Mesenchymal stem cell (in vitro differentiated cells and primary cell): Measurements from ENCODE around the gene OR6B1.

Source experiments
- DNase-seq: peaks from one replicate; pipeline ENCODE4 v3.0.0-alpha.2; 2013
- H2AFZ ChIP-seq: one replicate; pipeline ENCODE4 v1.6.1; 2013; ENCODE audit warnings: low read depth, mild to moderate bottlenecking, control low read depth, inconsistent platforms, low read length, moderate library complexity
- H2AK5ac ChIP-seq: 2 replicates; pipeline ENCODE4 v1.6.1; 2013; ENCODE audit warnings: low read length, moderate library complexity, mild to moderate bottlenecking, inconsistent platforms; ENCODE audit not compliant: severe bottlenecking
- H2BK120ac ChIP-seq: one replicate; pipeline ENCODE4 v1.6.1; 2013; ENCODE audit warnings: low read depth, mild to moderate bottlenecking, inconsistent platforms, low read length, moderate library complexity
- H2BK12ac ChIP-seq, 2 experiments: one replicate each; pipeline ENCODE4 v1.6.1; 2013; ENCODE audit warnings: inconsistent platforms in 2 of 2, low read length in 2 of 2, mild to moderate bottlenecking in 2 of 2, moderate library complexity in 2 of 2, control low read depth in 1 of 2
- H2BK15ac ChIP-seq: one replicate; pipeline ENCODE4 v1.6.1; 2013; ENCODE audit warnings: mild to moderate bottlenecking, low read depth, inconsistent platforms; ENCODE audit not compliant: poor library complexity, severe bottlenecking
- H2BK5ac ChIP-seq: 2 replicates; pipeline ENCODE4 v1.6.1; 2013; ENCODE audit warnings: low read depth, mild to moderate bottlenecking, low read length, control low read depth, inconsistent platforms; ENCODE audit not compliant: poor library complexity, severe bottlenecking
- H3K14ac ChIP-seq, 2 experiments: one replicate each; pipeline ENCODE4 v1.6.1; 2013; ENCODE audit warnings: inconsistent platforms in 2 of 2, low read length in 2 of 2, control low read depth in 1 of 2, mild to moderate bottlenecking in 1 of 2, moderate library complexity in 1 of 2
- H3K18ac ChIP-seq, 2 experiments: one replicate each; pipeline ENCODE4 v1.6.1; 2013; ENCODE audit warnings: inconsistent platforms in 2 of 2, low read length in 2 of 2, control low read depth in 1 of 2, low read depth in 1 of 2, mild to moderate bottlenecking in 1 of 2
- H3K23ac ChIP-seq, 2 experiments: one replicate each; pipeline ENCODE4 v1.6.1; 2013; ENCODE audit warnings: inconsistent platforms in 2 of 2, low read length in 2 of 2, mild to moderate bottlenecking in 2 of 2, moderate library complexity in 2 of 2, control low read depth in 1 of 2
- H3K27ac ChIP-seq: 2 replicates; pipeline ENCODE4 v1.5.1; 2013; ENCODE audit warnings: mild to moderate bottlenecking, moderate library complexity, low read length, control low read depth, inconsistent platforms; ENCODE audit not compliant: poor library complexity, severe bottlenecking
- H3K27me3 ChIP-seq, 2 experiments: 2 replicates each; pipeline versions ENCODE4 v1.6.1 to v1.7.0; 2013; ENCODE audit warnings: low read length in 2 of 2, mild to moderate bottlenecking in 2 of 2, moderate library complexity in 2 of 2, control low read depth in 1 of 2, inconsistent platforms in 1 of 2; ENCODE audit not compliant: control insufficient read depth in 1 of 2, insufficient read depth in 1 of 2
- H3K36me3 ChIP-seq, 2 experiments: 2 replicates each; pipeline versions ENCODE4 v1.6.1 to v1.7.0; 2013; ENCODE audit warnings: low read length in 2 of 2, control low read depth in 1 of 2, inconsistent platforms in 1 of 2, low read depth in 1 of 2, mild to moderate bottlenecking in 1 of 2; ENCODE audit not compliant: insufficient read depth in 2 of 2, control insufficient read depth in 1 of 2
- H3K4ac ChIP-seq, 2 experiments: one replicate each; pipeline ENCODE4 v1.6.1; 2013; ENCODE audit warnings: inconsistent platforms in 2 of 2, low read length in 2 of 2, mild to moderate bottlenecking in 2 of 2, moderate library complexity in 2 of 2, control low read depth in 1 of 2, low read depth in 1 of 2
- H3K4me1 ChIP-seq: 2 replicates; pipeline ENCODE4 v1.6.1; 2013; ENCODE audit warnings: low read depth, low read length, control low read depth; ENCODE audit not compliant: control insufficient read depth, insufficient read depth
- H3K4me2 ChIP-seq: 2 replicates; pipeline ENCODE4 v1.6.1; 2013; ENCODE audit warnings: low read length, mild to moderate bottlenecking, inconsistent platforms; ENCODE audit not compliant: poor library complexity, severe bottlenecking
- H3K4me3 ChIP-seq, 2 experiments: 2 replicates each; pipeline versions ENCODE4 v1.5.1 to v1.7.0; 2013; ENCODE audit warnings: low read length in 2 of 2, mild to moderate bottlenecking in 2 of 2, control low read depth in 1 of 2, low read depth in 1 of 2; ENCODE audit not compliant: insufficient read depth in 1 of 2
- H3K79me1 ChIP-seq: replicated peaks from 2 replicates; pipeline ENCODE4 v1.6.1; 2013; ENCODE audit warnings: mild to moderate bottlenecking, control low read depth, low read length, inconsistent platforms; ENCODE audit not compliant: poor library complexity, severe bottlenecking
- H3K9ac ChIP-seq: 2 replicates; pipeline ENCODE4 v1.7.0; 2013; ENCODE audit warnings: mild to moderate bottlenecking, low read length, moderate library complexity
- H3K9me3 ChIP-seq: 2 replicates; pipeline ENCODE4 v1.7.0; 2013; ENCODE audit warnings: mild to moderate bottlenecking, low read length; ENCODE audit not compliant: control insufficient read depth
- H4K8ac ChIP-seq: one replicate; pipeline ENCODE4 v1.6.1; 2013; ENCODE audit warnings: inconsistent platforms, mild to moderate bottlenecking, low read length, moderate library complexity
- H4K91ac ChIP-seq: one replicate; pipeline ENCODE4 v1.6.1; 2013; ENCODE audit warnings: mild to moderate bottlenecking, low read length, inconsistent platforms
- WGBS: methylation state at CpG from one replicate; pipeline ENCODE4 v1.1.7; 2013; ENCODE audit warnings: mixed read lengths; 5-methylcytosine and 5-hydroxymethylcytosine counted together

The OR6B1 gene

DNA sequence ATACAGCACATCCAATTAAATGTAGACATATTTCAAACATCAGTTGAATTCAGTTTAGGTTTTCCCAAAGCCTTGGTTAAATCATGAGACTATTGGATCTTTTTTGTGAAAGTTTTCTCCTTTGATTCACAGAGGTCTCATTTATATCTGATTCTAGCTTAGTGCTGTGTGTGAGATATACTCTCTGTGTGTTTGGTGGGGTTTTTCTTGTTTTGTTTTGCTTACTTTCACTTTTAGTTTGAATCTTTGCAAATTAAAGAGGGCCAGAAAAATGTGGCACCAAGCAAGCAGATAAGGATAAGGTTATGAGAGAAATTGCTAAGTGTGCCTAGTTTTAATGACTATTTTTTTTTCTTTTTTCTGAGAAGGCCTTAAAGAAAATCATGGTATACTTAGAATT is 12.6 kb upstream of the OR6B1 start:
- Histone ChIP-seq H3K18ac (no peak overlapping the region), H3K27me3 (no peaks in the 10 kb centered on the region), H2BK5ac (no peak overlapping the region), H3K4me2 (no peak overlapping the region), H3K23ac (no peak overlapping the region), H3K14ac (no peak overlapping the region), H2BK12ac (no peak overlapping the region), H3K9ac (no peak overlapping the region), H3K9me3 (no peaks in the 10 kb centered on the region), H3K4me1 (no peaks in the 10 kb centered on the region), H3K36me3 (no peaks in the 10 kb centered on the region), H2BK15ac (no peak overlapping the region), H3K27ac (no peak overlapping the region), H2AFZ (no peak overlapping the region), H3K4me3 (no peak overlapping the region), H3K4ac (no peak overlapping the region), H2AK5ac (no peak overlapping the region), H4K91ac (no peak overlapping the region), H3K79me1 (no peaks in the 10 kb centered on the region), H2BK120ac (no peak overlapping the region), H4K8ac (no peak overlapping the region)
- peak; percentile 9 for DNase-seq

DNA sequence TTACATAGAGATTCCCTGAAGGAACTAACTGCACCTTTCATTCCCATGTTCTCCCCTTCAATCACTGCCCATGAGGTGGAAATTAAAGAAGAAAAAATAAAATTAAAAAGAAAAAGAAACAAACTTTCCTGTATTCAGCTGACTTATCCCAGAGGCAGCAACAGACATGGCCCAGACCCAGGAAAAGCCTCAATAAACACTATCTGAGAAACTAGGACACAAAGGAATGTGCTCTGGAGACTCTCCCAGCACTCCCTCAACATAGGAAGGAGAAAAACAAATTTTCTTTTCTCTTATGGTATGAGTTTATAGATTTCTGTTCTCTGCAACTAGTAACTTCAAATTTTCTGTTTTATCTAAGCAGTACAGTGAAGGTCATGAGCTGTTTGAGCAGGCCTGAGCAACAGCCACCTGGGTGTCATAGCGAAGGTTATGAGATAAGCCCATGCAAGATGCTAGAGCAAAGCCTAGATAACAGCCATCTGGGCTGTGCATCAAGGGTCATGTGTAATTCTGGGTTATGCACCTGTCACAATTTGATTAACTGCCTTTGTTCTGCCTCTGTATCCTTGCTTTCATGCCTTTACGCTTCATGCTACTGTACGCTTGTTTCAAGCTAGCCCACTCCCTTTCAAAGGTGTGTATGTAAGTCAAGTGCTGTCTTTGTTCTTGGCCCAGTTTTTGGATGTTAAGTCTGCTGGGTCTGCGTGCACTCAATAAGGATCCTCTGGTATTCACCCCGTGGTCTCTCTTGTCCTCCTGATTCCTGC is 11.0 kb upstream of the OR6B1 start:
- Histone ChIP-seq H3K27me3 (no peaks in the 10 kb centered on the region), H2AK5ac (no peak overlapping the region), H3K23ac (no peak overlapping the region), H3K36me3 (no peaks in the 10 kb centered on the region), H3K14ac (peak overlapping the region in 1 of 2 experiments; percentile 8), H4K91ac (no peak overlapping the region), H3K4me3 (no peak overlapping the region), H3K4ac (no peak overlapping the region), H3K27ac (no peak overlapping the region), H3K18ac (peak overlapping the region in 1 of 2 experiments; percentile 38), H2BK15ac (no peak overlapping the region), H2BK12ac (no peak overlapping the region), H3K4me1 (no peaks in the 10 kb centered on the region), H3K9ac (no peak overlapping the region), H3K9me3 (no peaks in the 10 kb centered on the region), H3K79me1 (no peaks in the 10 kb centered on the region), H2AFZ (no peak overlapping the region), H2BK5ac (no peak overlapping the region), H4K8ac (no peak overlapping the region), H3K4me2 (no peak overlapping the region), H2BK120ac (no peak overlapping the region)
- WGBS = 81% methylated on average over 3 of the region's 5 CpGs
- peak; percentile 12 for DNase-seq

DNA sequence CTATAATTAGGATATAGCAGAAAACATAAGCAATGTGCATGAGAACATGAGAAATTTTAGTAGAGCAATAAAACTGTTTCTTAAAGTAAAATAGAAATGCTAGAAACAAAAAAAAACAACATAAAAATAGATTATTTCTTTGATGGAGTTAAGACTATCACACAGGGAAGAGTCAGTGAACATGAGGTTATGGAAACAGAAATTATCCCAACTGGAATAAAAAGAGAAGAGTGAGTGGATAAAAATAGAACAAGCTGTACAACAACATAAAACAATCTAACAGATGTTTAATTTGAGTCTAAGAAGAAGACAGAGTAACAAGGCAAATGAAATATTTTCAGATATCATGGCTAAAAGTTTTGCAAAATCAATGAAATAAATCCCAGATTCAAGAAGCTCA is 7.5 kb upstream of the OR6B1 start:
- no peaks in the 10 kb centered on the region for H3K4me1 ChIP-seq
- no peaks in the 10 kb centered on the region for H3K36me3 ChIP-seq
- no peak overlapping the region for H2AFZ ChIP-seq
- no peak overlapping the region for H3K14ac ChIP-seq
- H2AK5ac ChIP-seq = no peak overlapping the region
- no peak overlapping the region for H2BK15ac ChIP-seq
- H4K8ac ChIP-seq = no peak overlapping the region
- H3K27ac ChIP-seq = no peak overlapping the region
- no peak overlapping the region for H3K4me3 ChIP-seq
- H4K91ac ChIP-seq = no peak overlapping the region
- no peak overlapping the region for H3K4ac ChIP-seq
- no peak overlapping the region for H3K4me2 ChIP-seq
- no peak overlapping the region for H3K9ac ChIP-seq
- H2BK5ac ChIP-seq = no peak overlapping the region
- no peak for DNase-seq
- H2BK12ac ChIP-seq = no peak overlapping the region
- no peak overlapping the region for H3K23ac ChIP-seq
- no peaks in the 10 kb centered on the region for H3K79me1 ChIP-seq
- no peaks in the 10 kb centered on the region for H3K27me3 ChIP-seq
- no peaks in the 10 kb centered on the region for H3K9me3 ChIP-seq
- H2BK120ac ChIP-seq = no peak overlapping the region
- no peak overlapping the region for H3K18ac ChIP-seq

DNA sequence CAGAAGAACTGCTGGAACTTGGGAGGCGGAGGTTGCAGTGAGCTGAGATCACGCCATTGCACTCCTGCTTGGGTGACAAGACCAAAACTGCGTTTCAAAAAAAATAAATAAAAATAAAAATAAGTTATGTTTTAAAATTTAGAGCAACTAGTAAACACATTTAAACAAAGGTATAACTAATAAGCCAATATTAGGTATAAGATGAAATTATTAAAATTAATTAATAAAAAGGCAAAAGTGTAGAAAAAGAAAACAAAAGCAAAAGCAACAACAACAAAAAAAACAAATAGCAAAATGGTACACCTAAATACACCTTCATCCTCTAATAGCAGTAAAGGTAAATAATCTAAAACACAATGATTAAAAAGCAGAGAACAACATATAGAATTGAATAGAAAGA is 6.2 kb upstream of the OR6B1 start:
- no peak overlapping the region for H2BK12ac ChIP-seq
- no peak overlapping the region for H3K27ac ChIP-seq
- no peak overlapping the region for H3K4ac ChIP-seq
- no peak overlapping the region for H3K23ac ChIP-seq
- H2BK120ac ChIP-seq = no peak overlapping the region
- H3K36me3 ChIP-seq = no peaks in the 10 kb centered on the region
- H2AK5ac ChIP-seq = no peak overlapping the region
- WGBS = 71% methylated on average over 1 of the region's 3 CpGs
- no peak overlapping the region for H3K4me2 ChIP-seq
- H3K14ac ChIP-seq = no peak overlapping the region
- no peak overlapping the region for H4K8ac ChIP-seq
- H3K27me3 ChIP-seq = no peaks in the 10 kb centered on the region
- no peak overlapping the region for H4K91ac ChIP-seq
- no peak for DNase-seq
- H3K4me3 ChIP-seq = no peak overlapping the region
- H3K4me1 ChIP-seq = no peaks in the 10 kb centered on the region
- H3K79me1 ChIP-seq = no peaks in the 10 kb centered on the region
- no peak overlapping the region for H2BK15ac ChIP-seq
- no peak overlapping the region for H2BK5ac ChIP-seq
- no peak overlapping the region for H3K9ac ChIP-seq
- H3K18ac ChIP-seq = no peak overlapping the region
- no peaks in the 10 kb centered on the region for H3K9me3 ChIP-seq
- H2AFZ ChIP-seq = no peak overlapping the region
